AG09319 (cell line): ENCODE results near the gene PRORP.

Source experiments
- DNase-seq: peaks from one replicate; pipeline ENCODE4 v3.0.0-alpha.2; 2010; ENCODE audit warnings: low read depth; ENCODE audit errors: extremely low read depth
- TF ChIP-seq, protein P1 (sequence below): IDR thresholded peaks from 2 replicates; pipeline ENCODE4 v1.5.1; 2011; ENCODE audit warnings: low read depth, mild to moderate bottlenecking, inconsistent platforms, low read length, moderate library complexity

PRORP gene

DNA sequence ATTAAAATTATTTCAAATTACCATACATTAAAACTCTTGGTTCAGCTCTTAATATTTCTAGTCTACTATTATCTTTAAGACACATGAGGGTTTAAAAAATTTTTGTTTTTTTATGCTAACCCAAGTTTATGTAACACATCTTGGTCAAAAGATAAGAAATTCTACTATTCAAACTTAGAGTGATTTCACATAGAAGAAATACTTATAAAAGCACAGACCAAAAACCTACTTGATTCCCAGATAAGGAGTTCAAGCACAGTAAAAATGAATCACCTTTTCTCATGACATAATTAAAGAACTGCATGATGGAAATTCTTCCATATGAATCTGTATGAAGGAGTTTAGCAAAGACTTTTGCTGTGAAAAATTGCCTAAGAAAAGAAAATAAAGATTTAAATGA lies 14.5 kb upstream of the PRORP start:
- no peak for DNase-seq
- TF ChIP-seq, protein P1, sequence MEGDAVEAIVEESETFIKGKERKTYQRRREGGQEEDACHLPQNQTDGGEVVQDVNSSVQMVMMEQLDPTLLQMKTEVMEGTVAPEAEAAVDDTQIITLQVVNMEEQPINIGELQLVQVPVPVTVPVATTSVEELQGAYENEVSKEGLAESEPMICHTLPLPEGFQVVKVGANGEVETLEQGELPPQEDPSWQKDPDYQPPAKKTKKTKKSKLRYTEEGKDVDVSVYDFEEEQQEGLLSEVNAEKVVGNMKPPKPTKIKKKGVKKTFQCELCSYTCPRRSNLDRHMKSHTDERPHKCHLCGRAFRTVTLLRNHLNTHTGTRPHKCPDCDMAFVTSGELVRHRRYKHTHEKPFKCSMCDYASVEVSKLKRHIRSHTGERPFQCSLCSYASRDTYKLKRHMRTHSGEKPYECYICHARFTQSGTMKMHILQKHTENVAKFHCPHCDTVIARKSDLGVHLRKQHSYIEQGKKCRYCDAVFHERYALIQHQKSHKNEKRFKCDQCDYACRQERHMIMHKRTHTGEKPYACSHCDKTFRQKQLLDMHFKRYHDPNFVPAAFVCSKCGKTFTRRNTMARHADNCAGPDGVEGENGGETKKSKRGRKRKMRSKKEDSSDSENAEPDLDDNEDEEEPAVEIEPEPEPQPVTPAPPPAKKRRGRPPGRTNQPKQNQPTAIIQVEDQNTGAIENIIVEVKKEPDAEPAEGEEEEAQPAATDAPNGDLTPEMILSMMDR, result no peak

DNA sequence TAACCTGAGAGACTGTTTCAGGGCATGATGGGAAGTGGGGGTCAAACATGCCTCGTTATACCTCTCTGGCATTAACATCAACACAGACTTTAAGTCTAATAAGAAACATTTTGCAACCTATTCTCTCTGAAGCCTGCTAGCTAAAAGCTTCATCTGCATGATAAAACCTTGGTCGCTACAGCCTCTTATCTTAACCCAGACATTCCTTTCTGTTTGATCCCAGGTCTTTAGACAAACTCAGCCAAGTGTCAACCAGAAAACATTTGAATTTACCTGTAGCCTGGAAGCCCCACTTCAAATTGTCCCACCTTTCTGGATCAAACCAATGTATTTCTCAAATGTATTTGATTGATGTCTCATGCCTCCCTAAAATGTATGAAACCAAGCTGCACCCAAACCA lies 9.7 kb upstream of the PRORP start:
- DNase-seq, result no peak
- TF ChIP-seq, protein P1, result no peak

- no peak for DNase-seq
- TF ChIP-seq, protein P1, result no peak
Measured at GRCh38 chr14:35113308-35113950, 8.9 kb upstream of the PRORP start.

GRCh38 chr14:35114036-35114435 lies 8.3 kb upstream of the PRORP start:
- no peak for DNase-seq

DNA sequence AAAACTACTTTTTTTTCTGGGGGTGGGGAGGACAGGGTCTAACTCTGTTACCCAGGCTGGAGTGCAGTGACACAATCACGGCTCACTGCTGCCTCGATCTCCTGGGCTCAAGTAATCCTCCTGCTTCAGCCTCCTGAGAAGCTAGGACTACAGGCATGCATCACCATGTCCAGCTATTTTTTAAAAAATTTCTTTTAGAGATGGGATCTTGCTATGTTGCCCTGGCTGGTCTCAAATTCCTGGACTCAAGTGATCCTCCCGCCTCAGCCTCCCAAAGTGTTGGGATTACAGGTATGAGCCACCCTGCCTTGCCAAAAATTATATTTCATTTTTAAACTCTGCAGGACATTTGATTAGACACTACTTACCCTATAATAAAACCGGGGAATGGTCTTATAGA lies 6.1 kb upstream of the PRORP start:
- TF ChIP-seq, protein P1, result no peak
- DNase-seq, result no peak

More at GRCh38 chr14:35114036-35114435, 8.3 kb upstream of the PRORP start:
- TF ChIP-seq, protein P1, result no peak

DNA sequence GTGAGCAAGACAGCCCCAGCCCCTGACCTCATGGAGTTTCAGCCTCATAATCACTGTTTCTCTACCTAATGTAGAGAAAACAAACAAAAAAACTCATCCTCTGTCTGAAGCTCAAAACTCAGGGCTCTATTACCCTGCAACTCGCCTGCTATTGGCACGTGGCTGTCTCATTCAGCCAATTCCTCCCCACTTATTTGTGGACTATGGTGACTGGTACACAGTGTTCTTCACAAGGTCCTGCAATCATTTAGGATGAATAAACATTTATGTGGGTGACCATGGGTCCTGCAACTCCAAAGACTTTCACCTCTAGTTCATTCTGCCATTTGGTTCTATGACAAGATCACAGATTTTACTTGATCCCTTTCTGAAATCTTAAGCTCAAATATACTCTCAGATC lies 5.2 kb upstream of the PRORP start:
- TF ChIP-seq, protein P1, result no peak
- DNase-seq, result no peak

DNA sequence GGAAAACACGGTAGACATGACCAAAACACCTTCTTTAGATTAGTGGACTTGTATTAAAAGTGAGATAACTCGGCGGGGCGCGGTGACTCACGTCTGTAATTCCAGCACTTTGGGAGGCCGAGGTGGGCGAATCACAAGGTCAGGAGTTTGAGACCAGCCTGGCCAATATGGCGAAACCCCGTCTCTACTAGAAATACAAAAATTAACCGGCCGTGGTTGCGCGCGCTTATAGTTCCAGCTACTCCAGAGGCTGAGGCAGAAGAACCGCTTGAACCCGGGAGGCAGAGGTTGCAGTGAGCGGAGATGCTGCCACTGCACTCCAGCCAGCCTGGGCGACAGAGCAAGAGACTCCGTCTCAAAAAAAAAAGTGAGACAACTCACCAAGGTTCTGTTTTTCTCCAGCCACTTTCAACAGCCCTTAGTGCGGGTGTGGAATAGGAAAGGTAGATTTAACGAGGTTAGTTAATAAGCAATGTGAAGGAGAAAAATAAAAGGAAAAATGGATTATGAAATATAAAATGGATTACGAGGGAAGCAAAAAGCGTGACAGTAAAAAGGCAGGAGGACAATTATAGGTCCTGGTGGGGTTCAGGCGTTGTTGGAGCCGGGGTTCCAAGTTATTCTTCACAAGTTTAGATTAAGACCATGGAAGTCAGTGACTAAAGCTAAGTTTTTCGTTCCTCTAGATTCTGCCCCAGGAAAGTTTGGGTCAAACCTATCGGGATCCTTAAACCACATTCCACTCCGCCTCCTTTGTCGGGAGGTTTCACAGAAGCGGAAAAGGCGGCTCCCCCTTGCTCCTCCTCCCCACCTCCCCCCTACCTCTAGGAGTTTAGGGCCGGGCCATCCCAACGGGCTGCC lies 1.1 kb upstream of the PRORP start:
- no peak for DNase-seq
- TF ChIP-seq, protein P1, result no peak
